SJSA1 (cell line): ENCODE results near the gene LIN52. TPM values are rescaled to one million over a fixed set of nuclear protein-coding genes. Genes with fewer than 3 reads are reported as not detected.

ENCODE experiments used
- total RNA-seq: library from RNA; depleted of rRNA; stranded (reverse); fragments of >200 nt; shearing (Covaris generic); gene quantifications from 2 replicates; pipeline ENCODE4 v1.2.3, GENCODE V29; 2014; rRNA removed

Gene LIN52
- total RNA-seq, 1 experiment from 2014 or later = 21.7 TPM

Other genes starting within 250 kb of the LIN52 start
- 2.9 and 3.9 TPM in 2 replicates for gene PTGR2, start 233.1 kb upstream of the LIN52 start, total RNA-seq
- gene ZNF410, start 198.1 kb upstream of the LIN52 start, total RNA-seq = 49.2 and 63.1 TPM in 2 replicates
- 0.66 and 1.9 TPM in 2 replicates for gene FAM161B, start 134.9 kb upstream of the LIN52 start, total RNA-seq
- gene COQ6, start 134.7 kb upstream of the LIN52 start, total RNA-seq = 15.5 and 19.6 TPM in 2 replicates
- 8.3 and 9.4 TPM in 2 replicates for gene ENTPD5, start 65.7 kb upstream of the LIN52 start, total RNA-seq
- 1.1 and 10.2 TPM in 2 replicates for gene BBOF1, start 65.6 kb upstream of the LIN52 start, total RNA-seq
- gene ALDH6A1, start 503 bp upstream of the LIN52 start, total RNA-seq = 14.2 and 16.5 TPM in 2 replicates
- gene VSX2, start 154.5 kb downstream of the LIN52 start, total RNA-seq = not detected in 2 replicates
- gene ABCD4, start 218.0 kb downstream of the LIN52 start, total RNA-seq = 11.1 and 12.3 TPM in 2 replicates